ENCODE data around the gene OSBPL9. TPM values are rescaled to one million over a fixed set of nuclear protein-coding genes. Genes with fewer than 3 reads are reported as not detected.

OSBPL9 gene
- total and polyA plus RNA-seq, 9 of the 15 experiments (the other 6 are each of a cell fraction or from before 2014, with no cell fraction given) = 43.9 to 217 (median 170) TPM

- peak; percentile 62 for TF ChIP-seq NUFIP1 (IDR thresholded peaks at IDR 0.05; ENCODE audit: partially characterized antibody)
- no peak for TF ChIP-seq ZMIZ1 (IDR thresholded peaks at IDR 0.05; ENCODE audit: low read depth in 2 of 2, low read length in 2 of 2)
- peak; percentile 38; the same call in 1 of the 2 replicates for TF ChIP-seq ETV1 (tag; conservative IDR thresholded peaks at IDR 0.05; ENCODE audit: low read depth)
- 0 out of 2 replicates have a peak, but pooled peaks have one; percentile 31 for TF ChIP-seq EHMT2 (IDR thresholded peaks at IDR 0.05)
- TF ChIP-seq SETDB1 (IDR thresholded peaks at IDR 0.05; ENCODE audit: low read length) = no peak
These were observed 118.2 kb downstream of the OSBPL9 start (continued) for GRCh38 chr1:51734896-51735745.
